GM23338 (cell line): Measurements from ENCODE around the gene AGRN. TPM values are rescaled to one million over a fixed set of nuclear protein-coding genes. Genes with fewer than 3 reads are reported as not detected.

Experiments
- ATAC-seq: fragments of 200-7000 bp; cut with Tn5 transposase; 3 replicates; pipeline ENCODE4 v1.9.1; 2020
- DNase-seq: peaks from one replicate; pipeline ENCODE4 v3.0.0-alpha.2; 2015; ENCODE audit warnings: low spot score
- H2AFZ ChIP-seq: fragments of 200-600 bp; sonication (generic); 2 replicates; pipeline ENCODE4 v1.8.0; 2016; ENCODE audit warnings: antibody characterized with exemption, mild to moderate bottlenecking, moderate library complexity
- H3F3A ChIP-seq: fragments of 200-600 bp; sonication (generic); replicated peaks from 2 replicates; pipeline ENCODE4 v1.8.0; 2017; ENCODE audit warnings: antibody characterized with exemption, mixed run types, low read depth
- H3K27ac ChIP-seq: fragments of 200-600 bp; sonication (generic); 2 replicates; pipeline ENCODE4 v1.6.1; 2016; ENCODE audit warnings: low read depth
- H3K27me3 ChIP-seq: fragments of 200-600 bp; sonication (generic); 2 replicates; pipeline ENCODE4 v1.8.0; 2016; ENCODE audit warnings: mild to moderate bottlenecking, mixed run types, moderate library complexity; ENCODE audit not compliant: insufficient read depth
- H3K36me3 ChIP-seq: fragments of 200-600 bp; sonication (generic); 2 replicates; pipeline ENCODE4 v1.8.0; 2016; ENCODE audit warnings: mild to moderate bottlenecking; ENCODE audit not compliant: insufficient read depth
- H3K4me1 ChIP-seq: fragments of 200-600 bp; sonication (generic); 2 replicates; pipeline ENCODE4 v1.8.0; 2016; ENCODE audit warnings: mild to moderate bottlenecking, moderate library complexity; ENCODE audit not compliant: insufficient read depth
- H3K4me2 ChIP-seq: fragments of 200-600 bp; sonication (generic); 2 replicates; pipeline ENCODE4 v1.7.1; 2017; ENCODE audit warnings: mixed run types
- H3K4me3 ChIP-seq: fragments of 200-600 bp; sonication (generic); 2 replicates; pipeline ENCODE4 v1.6.1; 2016; ENCODE audit warnings: mixed run types
- H3K79me2 ChIP-seq: fragments of 200-600 bp; sonication (generic); replicated peaks from 2 replicates; pipeline ENCODE4 v1.8.0; 2017; ENCODE audit warnings: mild to moderate bottlenecking; ENCODE audit not compliant: insufficient read depth
- H3K9me2 ChIP-seq: fragments of 200-600 bp; sonication (generic); 2 replicates; pipeline ENCODE4 v1.8.0; 2017; ENCODE audit not compliant: insufficient read depth
- H4K20me1 ChIP-seq: fragments of 200-600 bp; sonication (generic); replicated peaks from 2 replicates; pipeline ENCODE4 v1.8.0; 2017; ENCODE audit warnings: mild to moderate bottlenecking; ENCODE audit not compliant: insufficient read depth
- H3K27ac Mint-ChIP-seq: 2 replicates; pipeline ENCODE4 v1.8.0; 2020; ENCODE audit warnings: inconsistent platforms, mild to moderate bottlenecking, moderate library complexity, mixed read lengths
- H3K27me3 Mint-ChIP-seq: 3 replicates; pipeline ENCODE4 v1.8.0; 2022; ENCODE audit warnings: low read depth, mild to moderate bottlenecking, moderate library complexity, mixed read lengths, inconsistent platforms; ENCODE audit not compliant: insufficient read depth, poor library complexity
- H3K36me3 Mint-ChIP-seq: 3 replicates; pipeline ENCODE4 v1.8.0; 2021; ENCODE audit warnings: low read depth, mild to moderate bottlenecking, inconsistent platforms, moderate library complexity, mixed read lengths
- H3K4me1 Mint-ChIP-seq: 3 replicates; pipeline ENCODE4 v1.8.0; 2020; ENCODE audit warnings: mild to moderate bottlenecking, inconsistent platforms, mixed read lengths
- H3K4me3 Mint-ChIP-seq: 3 replicates; pipeline ENCODE4 v1.8.0; 2021; ENCODE audit warnings: moderate library complexity, mild to moderate bottlenecking, inconsistent platforms, mixed read lengths
- H3K9me3 Mint-ChIP-seq: 3 replicates; pipeline ENCODE4 v1.8.0; 2020; ENCODE audit warnings: moderate library complexity, mild to moderate bottlenecking, inconsistent platforms, mixed read lengths
- CREB1 ChIP-seq: fragments of 250-450 bp; sonication (Bioruptor Pico); IDR thresholded peaks from 2 replicates; pipeline ENCODE4 v1.5.0; 2020; ENCODE audit warnings: low read depth, mild to moderate bottlenecking, moderate library complexity
- EZH2 ChIP-seq: fragments of 200-600 bp; sonication (generic); IDR thresholded peaks from one replicate; pipeline ENCODE4 v1.8.0; 2017; ENCODE audit warnings: antibody characterized with exemption, mild to moderate bottlenecking, low read depth; ENCODE audit not compliant: unreplicated experiment
- NANOG ChIP-seq: IDR thresholded peaks from 2 replicates; pipeline ENCODE4 v1.6.1; 2016; ENCODE audit warnings: antibody characterized with exemption, borderline replicate concordance
- STAT1 ChIP-seq: IDR thresholded peaks from one replicate; pipeline ENCODE4 v1.6.1; 2016; ENCODE audit warnings: antibody characterized with exemption; ENCODE audit not compliant: unreplicated experiment
- polyA plus RNA-seq: library from polyadenylated mRNA; unstranded; fragments of >200 nt; fragmentation: Nextera tagmentation; extraction: Ambion mirVana; gene quantifications from 2 replicates; pipeline ENCODE4 v1.2.1, GENCODE V29; 2016
- total RNA-seq: library from RNA; depleted of rRNA; stranded (reverse); fragments of >200 nt; shearing (Covaris generic); gene quantifications from 2 replicates; pipeline ENCODE4 v1.2.3, GENCODE V29; 2014
- TF ChIP-seq, protein P1 (sequence below), 2 experiments: fragments of 200-600 bp in 1 of 2; sonication (generic) in 1 of 2; conservative IDR thresholded peaks; 2 replicates each; pipeline versions ENCODE4 v1.5.1 to v1.6.1; 2016 to 2017; ENCODE audit warnings: antibody characterized with exemption in 2 of 2, low read depth in 2 of 2, mild to moderate bottlenecking in 2 of 2, moderate library complexity in 1 of 2
- TF ChIP-seq, protein P2 (sequence below): fragments of 250-450 bp; sonication (Bioruptor Pico); IDR thresholded peaks from 2 replicates; pipeline ENCODE4 v1.5.0; 2020; ENCODE audit warnings: mild to moderate bottlenecking, moderate library complexity

The AGRN gene
- total and polyA plus RNA-seq, 2 experiments from 2014 or later = 12.3 to 185 TPM

DNA sequence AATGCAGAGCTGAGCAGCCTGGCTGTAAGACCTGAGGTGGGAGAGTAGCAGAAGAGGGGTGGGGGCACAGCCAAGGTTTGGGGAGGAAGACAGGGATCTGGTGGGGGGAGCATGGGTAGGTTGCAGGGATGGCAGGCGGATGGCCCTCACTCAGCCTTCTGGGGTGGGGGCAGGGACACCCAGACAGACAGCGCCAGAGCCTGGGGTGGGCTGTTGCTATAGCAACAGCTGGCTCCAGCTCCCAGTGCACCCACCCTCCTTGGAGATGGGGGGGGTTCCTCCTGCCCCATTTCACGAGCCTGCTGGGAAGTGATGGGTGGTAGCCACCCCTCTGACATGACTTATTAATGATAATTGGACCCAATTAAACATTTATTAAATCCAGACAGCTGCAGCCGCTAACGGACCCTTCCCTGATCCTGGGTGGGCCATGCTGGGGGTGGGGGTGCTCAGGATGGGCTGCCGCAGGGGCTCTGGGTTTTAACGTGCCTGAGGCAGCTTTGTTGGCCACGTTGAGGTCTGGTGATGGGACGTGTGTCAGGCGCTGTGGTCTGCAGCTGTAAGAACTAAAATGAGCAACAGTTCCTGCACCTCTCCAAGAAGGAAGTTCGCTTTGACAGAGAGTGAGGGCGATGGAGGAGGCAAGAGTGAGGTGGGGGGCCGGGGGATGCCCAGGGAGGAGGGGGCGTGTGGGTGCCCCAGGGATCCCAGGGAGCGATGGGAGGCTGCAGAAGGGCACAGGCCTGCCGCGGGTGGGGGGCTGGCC, 19.4 kb downstream of the AGRN start:
- H3K36me3 Mint-ChIP-seq = peaks cover 8% of the 10 kb centered on the region; the same call in 2 of the 3 replicates
- no peaks in the 10 kb centered on the region; the same call in 2 of the 3 replicates for H3K9me3 Mint-ChIP-seq
- peak overlapping the region; percentile 81 for H3K4me2 ChIP-seq
- peaks cover 49% of the 10 kb centered on the region for H3K27me3 Mint-ChIP-seq
- DNase-seq (no peak), ATAC-seq (no peak)
- H3K9me2 ChIP-seq = no peaks in the 10 kb centered on the region
- H3K27ac ChIP-seq = no peak overlapping the region
- H3K27ac Mint-ChIP-seq = no peak overlapping the region
- peak overlapping the region; percentile 54 for H3K4me3 ChIP-seq
- peaks cover 53% of the 10 kb centered on the region for H3K27me3 ChIP-seq
- H3K79me2 ChIP-seq = no peaks in the 10 kb centered on the region
- no peak overlapping the region for H2AFZ ChIP-seq
- peaks cover 10% of the 10 kb centered on the region; the same call in 1 of the 2 replicates for H3K4me1 ChIP-seq
- H3K36me3 ChIP-seq = no peaks in the 10 kb centered on the region; the same call in 1 of the 2 replicates
- TF ChIP-seq, protein P1, sequence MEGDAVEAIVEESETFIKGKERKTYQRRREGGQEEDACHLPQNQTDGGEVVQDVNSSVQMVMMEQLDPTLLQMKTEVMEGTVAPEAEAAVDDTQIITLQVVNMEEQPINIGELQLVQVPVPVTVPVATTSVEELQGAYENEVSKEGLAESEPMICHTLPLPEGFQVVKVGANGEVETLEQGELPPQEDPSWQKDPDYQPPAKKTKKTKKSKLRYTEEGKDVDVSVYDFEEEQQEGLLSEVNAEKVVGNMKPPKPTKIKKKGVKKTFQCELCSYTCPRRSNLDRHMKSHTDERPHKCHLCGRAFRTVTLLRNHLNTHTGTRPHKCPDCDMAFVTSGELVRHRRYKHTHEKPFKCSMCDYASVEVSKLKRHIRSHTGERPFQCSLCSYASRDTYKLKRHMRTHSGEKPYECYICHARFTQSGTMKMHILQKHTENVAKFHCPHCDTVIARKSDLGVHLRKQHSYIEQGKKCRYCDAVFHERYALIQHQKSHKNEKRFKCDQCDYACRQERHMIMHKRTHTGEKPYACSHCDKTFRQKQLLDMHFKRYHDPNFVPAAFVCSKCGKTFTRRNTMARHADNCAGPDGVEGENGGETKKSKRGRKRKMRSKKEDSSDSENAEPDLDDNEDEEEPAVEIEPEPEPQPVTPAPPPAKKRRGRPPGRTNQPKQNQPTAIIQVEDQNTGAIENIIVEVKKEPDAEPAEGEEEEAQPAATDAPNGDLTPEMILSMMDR (conservative IDR thresholded peaks at IDR 0.05; ENCODE audit: low read depth in 2 of 2) = no peak
- TF ChIP-seq CREB1 (CRISPR knock-in tag) (no peak), STAT1 (no peak), NANOG (no peak), EZH2 (no peak)
- TF ChIP-seq, protein P2, sequence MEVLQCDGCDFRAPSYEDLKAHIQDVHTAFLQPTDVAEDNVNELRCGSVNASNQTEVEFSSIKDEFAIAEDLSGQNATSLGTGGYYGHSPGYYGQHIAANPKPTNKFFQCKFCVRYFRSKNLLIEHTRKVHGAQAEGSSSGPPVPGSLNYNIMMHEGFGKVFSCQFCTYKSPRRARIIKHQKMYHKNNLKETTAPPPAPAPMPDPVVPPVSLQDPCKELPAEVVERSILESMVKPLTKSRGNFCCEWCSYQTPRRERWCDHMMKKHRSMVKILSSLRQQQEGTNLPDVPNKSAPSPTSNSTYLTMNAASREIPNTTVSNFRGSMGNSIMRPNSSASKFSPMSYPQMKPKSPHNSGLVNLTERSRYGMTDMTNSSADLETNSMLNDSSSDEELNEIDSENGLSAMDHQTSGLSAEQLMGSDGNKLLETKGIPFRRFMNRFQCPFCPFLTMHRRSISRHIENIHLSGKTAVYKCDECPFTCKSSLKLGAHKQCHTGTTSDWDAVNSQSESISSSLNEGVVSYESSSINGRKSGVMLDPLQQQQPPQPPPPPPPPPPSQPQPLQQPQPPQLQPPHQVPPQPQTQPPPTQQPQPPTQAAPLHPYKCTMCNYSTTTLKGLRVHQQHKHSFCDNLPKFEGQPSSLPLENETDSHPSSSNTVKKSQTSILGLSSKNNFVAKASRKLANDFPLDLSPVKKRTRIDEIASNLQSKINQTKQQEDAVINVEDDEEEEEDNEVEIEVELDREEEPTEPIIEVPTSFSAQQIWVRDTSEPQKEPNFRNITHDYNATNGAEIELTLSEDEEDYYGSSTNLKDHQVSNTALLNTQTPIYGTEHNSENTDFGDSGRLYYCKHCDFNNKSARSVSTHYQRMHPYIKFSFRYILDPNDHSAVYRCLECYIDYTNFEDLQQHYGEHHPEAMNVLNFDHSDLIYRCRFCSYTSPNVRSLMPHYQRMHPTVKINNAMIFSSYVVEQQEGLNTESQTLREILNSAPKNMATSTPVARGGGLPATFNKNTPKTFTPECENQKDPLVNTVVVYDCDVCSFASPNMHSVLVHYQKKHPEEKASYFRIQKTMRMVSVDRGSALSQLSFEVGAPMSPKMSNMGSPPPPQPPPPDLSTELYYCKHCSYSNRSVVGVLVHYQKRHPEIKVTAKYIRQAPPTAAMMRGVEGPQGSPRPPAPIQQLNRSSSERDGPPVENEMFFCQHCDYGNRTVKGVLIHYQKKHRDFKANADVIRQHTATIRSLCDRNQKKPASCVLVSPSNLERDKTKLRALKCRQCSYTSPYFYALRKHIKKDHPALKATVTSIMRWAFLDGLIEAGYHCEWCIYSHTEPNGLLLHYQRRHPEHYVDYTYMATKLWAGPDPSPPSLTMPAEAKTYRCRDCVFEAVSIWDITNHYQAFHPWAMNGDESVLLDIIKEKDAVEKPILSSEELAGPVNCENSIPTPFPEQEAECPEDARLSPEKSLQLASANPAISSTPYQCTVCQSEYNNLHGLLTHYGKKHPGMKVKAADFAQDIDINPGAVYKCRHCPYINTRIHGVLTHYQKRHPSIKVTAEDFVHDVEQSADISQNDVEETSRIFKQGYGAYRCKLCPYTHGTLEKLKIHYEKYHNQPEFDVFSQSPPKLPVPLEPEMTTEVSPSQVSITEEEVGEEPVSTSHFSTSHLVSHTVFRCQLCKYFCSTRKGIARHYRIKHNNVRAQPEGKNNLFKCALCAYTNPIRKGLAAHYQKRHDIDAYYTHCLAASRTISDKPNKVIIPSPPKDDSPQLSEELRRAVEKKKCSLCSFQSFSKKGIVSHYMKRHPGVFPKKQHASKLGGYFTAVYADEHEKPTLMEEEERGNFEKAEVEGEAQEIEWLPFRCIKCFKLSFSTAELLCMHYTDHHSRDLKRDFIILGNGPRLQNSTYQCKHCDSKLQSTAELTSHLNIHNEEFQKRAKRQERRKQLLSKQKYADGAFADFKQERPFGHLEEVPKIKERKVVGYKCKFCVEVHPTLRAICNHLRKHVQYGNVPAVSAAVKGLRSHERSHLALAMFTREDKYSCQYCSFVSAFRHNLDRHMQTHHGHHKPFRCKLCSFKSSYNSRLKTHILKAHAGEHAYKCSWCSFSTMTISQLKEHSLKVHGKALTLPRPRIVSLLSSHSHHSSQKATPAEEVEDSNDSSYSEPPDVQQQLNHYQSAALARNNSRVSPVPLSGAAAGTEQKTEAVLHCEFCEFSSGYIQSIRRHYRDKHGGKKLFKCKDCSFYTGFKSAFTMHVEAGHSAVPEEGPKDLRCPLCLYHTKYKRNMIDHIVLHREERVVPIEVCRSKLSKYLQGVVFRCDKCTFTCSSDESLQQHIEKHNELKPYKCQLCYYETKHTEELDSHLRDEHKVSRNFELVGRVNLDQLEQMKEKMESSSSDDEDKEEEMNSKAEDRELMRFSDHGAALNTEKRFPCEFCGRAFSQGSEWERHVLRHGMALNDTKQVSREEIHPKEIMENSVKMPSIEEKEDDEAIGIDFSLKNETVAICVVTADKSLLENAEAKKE (CRISPR knock-in tag) = no peak
- H3K4me1 Mint-ChIP-seq = peaks cover 4% of the 10 kb centered on the region; the same call in 2 of the 3 replicates
- no peaks in the 10 kb centered on the region for H3F3A ChIP-seq
- H3K4me3 Mint-ChIP-seq = peak overlapping the region; percentile 60
- H4K20me1 ChIP-seq = peaks cover 30% of the 10 kb centered on the region
